ENCODE results near the gene GRK2. TPM values are rescaled to one million over a fixed set of nuclear protein-coding genes. Genes with fewer than 3 reads are reported as not detected.

GRK2 gene
- total RNA-seq, 1 donor from 2014 or later = 30.0 TPM

DNA sequence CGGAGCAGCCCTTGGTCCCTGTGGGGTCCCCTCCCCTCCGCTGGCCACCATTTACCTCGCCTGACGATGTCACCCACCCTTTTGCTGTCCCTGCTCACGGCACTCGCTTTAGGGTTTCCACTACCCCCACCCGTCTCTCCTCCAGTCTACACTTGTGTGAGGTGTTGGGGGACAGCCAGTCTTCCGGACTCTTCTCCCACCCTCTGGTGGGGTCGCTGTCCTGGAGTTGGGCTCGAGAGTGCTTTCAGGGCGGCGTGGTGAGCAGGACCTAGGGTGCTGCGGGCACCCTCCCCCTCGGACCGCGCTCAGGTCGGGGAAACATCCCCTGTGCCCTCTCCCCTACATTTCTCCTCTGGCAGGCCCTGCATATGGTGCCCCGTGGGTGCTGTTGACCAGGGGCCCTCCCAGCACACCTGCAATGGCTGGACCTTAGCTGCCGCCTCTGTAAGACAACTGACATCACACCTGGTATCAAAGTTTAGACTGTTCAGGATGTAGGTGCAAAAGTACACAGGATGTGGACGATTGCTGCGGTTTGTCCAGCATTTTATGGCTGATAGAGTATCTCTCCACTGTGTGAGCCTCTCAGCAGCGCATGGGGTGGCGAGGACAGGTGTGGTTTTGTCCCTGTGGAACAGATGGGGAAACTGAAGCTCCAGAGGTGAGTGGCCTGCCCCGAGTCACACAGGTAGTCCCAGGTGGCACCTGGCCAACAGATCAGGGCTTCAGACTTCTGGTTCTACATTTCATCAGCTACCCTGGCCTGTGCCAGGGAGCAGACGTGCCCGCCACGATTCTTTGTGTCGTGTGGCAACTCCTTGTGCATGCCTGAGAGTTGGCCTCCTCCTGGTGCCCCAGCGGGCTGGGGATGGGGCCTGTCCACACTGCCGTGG lies 1.2 kb downstream of the GRK2 start:
- Mint-ChIP-seq H3K4me3 (peak overlapping the region; percentile 96), H3K4me1 (peaks cover 55% of the 10 kb centered on the region), H3K27ac (peak overlapping the region; percentile 86), H3K9me3 (no peaks in the 10 kb centered on the region), H3K27me3 (ENCODE audit: insufficient read depth, low read depth) (peaks cover 12% of the 10 kb centered on the region), H3K36me3 (peaks cover 2% of the 10 kb centered on the region)
- H3K9me3 ChIP-seq (ENCODE audit: low read depth) = no peaks in the 10 kb centered on the region
- peaks cover 60% of the 10 kb centered on the region for H4K20me1 ChIP-seq (ENCODE audit: low read depth)
- peaks cover 54% of the 10 kb centered on the region for H3K79me2 ChIP-seq (ENCODE audit: low read depth)
- peak overlapping the region; percentile 99 for H3K4me3 ChIP-seq
- DNase-seq (ENCODE audit: low spot score) = no peak
- no peak overlapping the region for H3K27ac ChIP-seq
- no peak overlapping the region for H2AFZ ChIP-seq (replicated peaks)
- peak overlapping the region; percentile 39 for H3K9ac ChIP-seq
- peaks cover 32% of the 10 kb centered on the region for H3K4me1 ChIP-seq
- H3K36me3 ChIP-seq = no peaks in the 10 kb centered on the region
- peaks cover 21% of the 10 kb centered on the region for H3K27me3 ChIP-seq
- peaks cover 34% of the 10 kb centered on the region for H3F3A ChIP-seq (ENCODE audit: low read depth)
- TF ChIP-seq EZH2 (IDR thresholded peaks at IDR 0.05) (no peak), EZH2phosphoT487 (IDR thresholded peaks at IDR 0.05) (no peak)
- TF ChIP-seq, protein P1, sequence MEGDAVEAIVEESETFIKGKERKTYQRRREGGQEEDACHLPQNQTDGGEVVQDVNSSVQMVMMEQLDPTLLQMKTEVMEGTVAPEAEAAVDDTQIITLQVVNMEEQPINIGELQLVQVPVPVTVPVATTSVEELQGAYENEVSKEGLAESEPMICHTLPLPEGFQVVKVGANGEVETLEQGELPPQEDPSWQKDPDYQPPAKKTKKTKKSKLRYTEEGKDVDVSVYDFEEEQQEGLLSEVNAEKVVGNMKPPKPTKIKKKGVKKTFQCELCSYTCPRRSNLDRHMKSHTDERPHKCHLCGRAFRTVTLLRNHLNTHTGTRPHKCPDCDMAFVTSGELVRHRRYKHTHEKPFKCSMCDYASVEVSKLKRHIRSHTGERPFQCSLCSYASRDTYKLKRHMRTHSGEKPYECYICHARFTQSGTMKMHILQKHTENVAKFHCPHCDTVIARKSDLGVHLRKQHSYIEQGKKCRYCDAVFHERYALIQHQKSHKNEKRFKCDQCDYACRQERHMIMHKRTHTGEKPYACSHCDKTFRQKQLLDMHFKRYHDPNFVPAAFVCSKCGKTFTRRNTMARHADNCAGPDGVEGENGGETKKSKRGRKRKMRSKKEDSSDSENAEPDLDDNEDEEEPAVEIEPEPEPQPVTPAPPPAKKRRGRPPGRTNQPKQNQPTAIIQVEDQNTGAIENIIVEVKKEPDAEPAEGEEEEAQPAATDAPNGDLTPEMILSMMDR (IDR thresholded peaks at IDR 0.05) = no peak
- peak overlapping the region; percentile 88 for H3K4me2 ChIP-seq

DNA sequence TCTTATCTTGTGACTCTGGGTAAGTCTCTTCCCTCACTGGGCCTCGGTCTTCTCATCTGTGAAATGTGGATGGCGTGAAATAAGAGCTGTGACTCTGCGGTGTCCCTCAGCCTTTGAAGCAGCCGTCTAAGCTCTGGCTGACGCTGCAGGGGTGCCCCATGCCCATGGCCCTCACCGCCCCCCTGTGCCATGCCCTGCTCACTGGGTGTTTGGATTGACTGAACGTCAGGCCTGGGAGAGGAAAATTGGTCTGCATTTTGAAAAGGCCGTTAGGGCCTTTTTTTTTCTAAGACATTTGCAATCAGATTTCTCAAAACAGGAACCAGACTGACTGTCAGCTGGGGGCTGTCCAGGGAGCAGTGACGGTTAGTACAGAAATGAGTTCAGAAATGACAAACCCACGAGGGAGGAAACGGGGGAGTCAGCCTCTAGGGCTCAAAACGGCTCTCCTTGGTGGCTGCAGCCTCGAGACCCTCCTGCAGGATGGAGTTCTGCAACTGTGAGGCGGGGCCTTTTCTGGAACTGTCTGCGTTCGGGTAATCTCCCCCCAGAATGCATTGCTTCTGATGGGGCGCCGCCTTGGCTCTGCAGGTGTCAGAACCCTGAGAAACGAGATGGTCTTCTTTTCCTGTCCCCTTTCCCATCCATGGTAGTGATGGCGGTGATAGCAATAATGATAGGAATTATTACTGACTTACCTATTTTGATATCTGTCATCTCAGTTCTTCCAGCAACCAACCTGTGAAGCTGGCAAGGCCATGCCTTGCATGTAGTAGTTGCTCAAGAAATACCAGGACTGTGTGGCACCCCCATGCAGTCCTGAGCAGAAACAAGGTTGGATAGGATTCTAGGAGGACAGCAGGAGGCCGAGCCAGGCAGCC lies 2.0 kb downstream of the GRK2 start:
- no peaks in the 10 kb centered on the region for H3K36me3 ChIP-seq
- peak overlapping the region; percentile 96 for H3K4me3 Mint-ChIP-seq
- peak overlapping the region; percentile 88 for H3K4me2 ChIP-seq
- H2AFZ ChIP-seq (replicated peaks) = no peak overlapping the region
- TF ChIP-seq EZH2phosphoT487 (IDR thresholded peaks at IDR 0.05) = no peak
- TF ChIP-seq EZH2 (IDR thresholded peaks at IDR 0.05) = no peak
- TF ChIP-seq, protein P1 (IDR thresholded peaks at IDR 0.05) = no peak
- no peak overlapping the region for H3K27ac ChIP-seq
- peaks cover 69% of the 10 kb centered on the region for H4K20me1 ChIP-seq (ENCODE audit: low read depth)
- H3K9me3 Mint-ChIP-seq = no peaks in the 10 kb centered on the region
- peaks cover 20% of the 10 kb centered on the region for H3K27me3 ChIP-seq
- peaks cover 32% of the 10 kb centered on the region for H3K4me1 ChIP-seq
- H3K9ac ChIP-seq = no peak overlapping the region
- no peak for DNase-seq (ENCODE audit: low spot score)
- no peaks in the 10 kb centered on the region for H3K9me3 ChIP-seq (ENCODE audit: low read depth)
- no peak overlapping the region for H3K27ac Mint-ChIP-seq
- H3K4me3 ChIP-seq = no peak overlapping the region
- peaks cover 63% of the 10 kb centered on the region for H3K79me2 ChIP-seq (ENCODE audit: low read depth)
- H3K4me1 Mint-ChIP-seq = peaks cover 46% of the 10 kb centered on the region
- peaks cover 2% of the 10 kb centered on the region for H3K36me3 Mint-ChIP-seq
- H3K27me3 Mint-ChIP-seq (ENCODE audit: insufficient read depth, low read depth) = peaks cover 12% of the 10 kb centered on the region
- H3F3A ChIP-seq (ENCODE audit: low read depth) = peaks cover 32% of the 10 kb centered on the region

DNA sequence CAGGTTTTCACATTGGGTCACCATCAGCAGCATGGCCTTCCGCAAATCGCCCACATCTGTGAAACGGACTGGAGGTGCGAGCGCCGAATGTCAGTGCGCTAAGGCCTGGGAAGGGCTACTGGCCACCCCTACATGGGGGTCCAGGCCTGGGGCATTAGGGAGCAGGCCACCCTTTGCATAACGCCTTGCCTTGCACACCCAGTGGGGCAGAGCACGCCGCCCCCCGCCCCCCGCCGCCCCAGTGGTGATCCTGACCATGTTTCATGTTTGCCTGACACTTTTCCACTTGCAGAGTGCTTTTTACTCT lies 2.6 kb downstream of the GRK2 start:
- H3K4me3 ChIP-seq = no peak overlapping the region
- H3K36me3 ChIP-seq = no peaks in the 10 kb centered on the region
- no peak overlapping the region for H2AFZ ChIP-seq (replicated peaks)
- H3K9me3 ChIP-seq (ENCODE audit: low read depth) = no peaks in the 10 kb centered on the region
- H4K20me1 ChIP-seq (ENCODE audit: low read depth) = peaks cover 75% of the 10 kb centered on the region
- peaks cover 69% of the 10 kb centered on the region for H3K79me2 ChIP-seq (ENCODE audit: low read depth)
- H3K4me1 Mint-ChIP-seq = peaks cover 46% of the 10 kb centered on the region
- H3K4me2 ChIP-seq = peak overlapping the region; percentile 64
- H3K27me3 Mint-ChIP-seq (ENCODE audit: insufficient read depth, low read depth) = peaks cover 11% of the 10 kb centered on the region
- no peak for DNase-seq (ENCODE audit: low spot score)
- peaks cover 32% of the 10 kb centered on the region for H3F3A ChIP-seq (ENCODE audit: low read depth)
- peaks cover 32% of the 10 kb centered on the region for H3K4me1 ChIP-seq
- TF ChIP-seq, protein P1 (IDR thresholded peaks at IDR 0.05) = no peak
- TF ChIP-seq EZH2phosphoT487 (IDR thresholded peaks at IDR 0.05) (no peak), EZH2 (IDR thresholded peaks at IDR 0.05) (no peak)
- H3K27me3 ChIP-seq = peaks cover 20% of the 10 kb centered on the region
- H3K27ac Mint-ChIP-seq = no peak overlapping the region
- no peak overlapping the region for H3K27ac ChIP-seq
- no peaks in the 10 kb centered on the region for H3K9me3 Mint-ChIP-seq
- H3K4me3 Mint-ChIP-seq = peak overlapping the region; percentile 96
- H3K9ac ChIP-seq = no peak overlapping the region
- peaks cover 2% of the 10 kb centered on the region for H3K36me3 Mint-ChIP-seq

Measured in neural progenitor cell (in vitro differentiated cells).